Liver (tissue), 9 donors: ENCODE data around the gene PARD3B. TPM values are rescaled to one million over a fixed set of nuclear protein-coding genes. Genes with fewer than 3 reads are reported as not detected.

Experiments used
- DNase-seq: peaks from one replicate; pipeline ENCODE4 v3.0.0-alpha.2; 2017; ENCODE audit warnings: low spot score
- H3K27ac ChIP-seq, 2 donors: one replicate each; pipeline ENCODE4 v1.7.0; 2013; ENCODE audit warnings: inconsistent platforms in 2 of 2, low read length in 2 of 2, control low read depth in 1 of 2, low read depth in 1 of 2, mild to moderate bottlenecking in 1 of 2
- H3K27me3 ChIP-seq, 4 donors: one replicate each; pipeline versions ENCODE4 v1.6.1 to v1.7.0; 2013; ENCODE audit warnings: low read length in 3 of 4, inconsistent platforms in 1 of 4, mild to moderate bottlenecking in 1 of 4, moderate library complexity in 1 of 4; ENCODE audit not compliant: control insufficient read depth in 4 of 4, insufficient read depth in 4 of 4
- H3K36me3 ChIP-seq, 4 donors: one replicate each; pipeline versions ENCODE4 v1.6.1 to v1.7.0; 2013; ENCODE audit warnings: low read length in 3 of 4, mild to moderate bottlenecking in 3 of 4, low read depth in 1 of 4, moderate library complexity in 1 of 4; ENCODE audit not compliant: control insufficient read depth in 4 of 4, insufficient read depth in 3 of 4
- H3K4me1 ChIP-seq, 4 donors: one replicate each; pipeline versions ENCODE4 v1.6.1 to v1.7.0; 2013; ENCODE audit warnings: low read length in 3 of 4, mild to moderate bottlenecking in 3 of 4, moderate library complexity in 1 of 4; ENCODE audit not compliant: control insufficient read depth in 4 of 4, insufficient read depth in 4 of 4
- H3K4me3 ChIP-seq, 3 donors: one replicate each; pipeline versions ENCODE4 v1.6.1 to v1.7.0; 2013; ENCODE audit warnings: low read length in 3 of 3, control low read depth in 1 of 3, low read depth in 1 of 3, mild to moderate bottlenecking in 1 of 3
- H3K9ac ChIP-seq, 2 donors: one replicate each; pipeline ENCODE4 v1.7.0; 2013; ENCODE audit warnings: low read length in 2 of 2, mild to moderate bottlenecking in 2 of 2, moderate library complexity in 2 of 2, control low read depth in 1 of 2, low read depth in 1 of 2
- H3K9me3 ChIP-seq, 4 donors: one replicate each; pipeline versions ENCODE4 v1.6.1 to v1.7.0; 2013; ENCODE audit warnings: low read length in 3 of 4; ENCODE audit not compliant: control insufficient read depth in 4 of 4
- ATF3 ChIP-seq: IDR thresholded peaks from 2 replicates; pipeline ENCODE4 v1.6.1; 2016; ENCODE audit warnings: antibody characterized with exemption
- CTCF ChIP-seq: fragments of 150-350 bp; IDR thresholded peaks from 2 replicates; pipeline ENCODE4 v1.5.1; 2017; ENCODE audit warnings: improper control_type of control experiment, low read depth, low read length; ENCODE audit not compliant: missing input control
- EGR1 ChIP-seq, 2 donors: IDR thresholded peaks; 2 replicates each; pipeline ENCODE4 v1.6.1; 2016 to 2018; ENCODE audit warnings: antibody characterized with exemption in 2 of 2, low read depth in 2 of 2
- FOXA1 ChIP-seq: IDR thresholded peaks from 2 replicates; pipeline ENCODE4 v1.6.1; 2016; ENCODE audit warnings: antibody characterized with exemption
- FOXA2 ChIP-seq: IDR thresholded peaks from 2 replicates; pipeline ENCODE4 v1.6.1; 2016; ENCODE audit warnings: antibody characterized with exemption
- GABPA ChIP-seq, 2 donors: IDR thresholded peaks in 1 of 2; conservative IDR thresholded peaks in 1 of 2; 2 replicates each; pipeline ENCODE4 v1.6.1; 2016; ENCODE audit warnings: antibody characterized with exemption in 2 of 2, mild to moderate bottlenecking in 1 of 2, moderate library complexity in 1 of 2
- HNF4A ChIP-seq, 2 donors: conservative IDR thresholded peaks; 2 replicates each; pipeline ENCODE4 v1.6.1; 2016; ENCODE audit warnings: antibody characterized with exemption in 2 of 2, mild to moderate bottlenecking in 2 of 2
- HNF4G ChIP-seq: IDR thresholded peaks from 2 replicates; pipeline ENCODE4 v1.6.1; 2016; ENCODE audit warnings: antibody characterized with exemption
- JUND ChIP-seq, 2 donors: IDR thresholded peaks; 2 replicates each; pipeline ENCODE4 v1.6.1; 2016; ENCODE audit warnings: antibody characterized with exemption in 2 of 2
- MAX ChIP-seq: IDR thresholded peaks from 2 replicates; pipeline ENCODE4 v1.6.1; 2016; ENCODE audit warnings: antibody characterized with exemption
- NR2F2 ChIP-seq: IDR thresholded peaks from 2 replicates; pipeline ENCODE4 v1.6.1; 2016; ENCODE audit warnings: antibody characterized with exemption
- RAD21 ChIP-seq, 2 donors: IDR thresholded peaks; 2 replicates each; pipeline ENCODE4 v1.6.1; 2016; ENCODE audit warnings: antibody characterized with exemption in 2 of 2, mild to moderate bottlenecking in 2 of 2
- REST ChIP-seq: IDR thresholded peaks from 2 replicates; pipeline ENCODE4 v1.6.1; 2016; ENCODE audit warnings: antibody characterized with exemption, mild to moderate bottlenecking
- RXRA ChIP-seq, 2 donors: IDR thresholded peaks; 2 replicates each; pipeline ENCODE4 v1.6.1; 2017 to 2018; ENCODE audit warnings: antibody characterized with exemption in 2 of 2, mild to moderate bottlenecking in 1 of 2
- SP1 ChIP-seq: IDR thresholded peaks from 2 replicates; pipeline ENCODE4 v1.6.1; 2018; ENCODE audit warnings: antibody characterized with exemption, mild to moderate bottlenecking
- TAF1 ChIP-seq: conservative IDR thresholded peaks from 2 replicates; pipeline ENCODE4 v1.6.1; 2016; ENCODE audit warnings: antibody characterized with exemption, mild to moderate bottlenecking
- YY1 ChIP-seq: IDR thresholded peaks from 2 replicates; pipeline ENCODE4 v1.6.1; 2016; ENCODE audit warnings: antibody characterized with exemption, mild to moderate bottlenecking
- ZBTB33 ChIP-seq: IDR thresholded peaks from 2 replicates; pipeline ENCODE4 v1.6.1; 2016; ENCODE audit warnings: antibody characterized with exemption
- WGBS: extraction: QIAGEN DNeasy Blood & Tissue Kit; methylation state at CpG from one replicate; pipeline ENCODE4 v1.1.7; 2013; 5-methylcytosine and 5-hydroxymethylcytosine counted together
- polyA plus RNA-seq, 2 donors: library from polyadenylated mRNA; stranded (reverse) in 1 of 2; unstranded in 1 of 2; fragments of 200-250 nt in 1 of 2; fragments of >200 nt in 1 of 2; fragmentation: Nextera tagmentation in 1 of 2; extraction: Ambion mirVana in 1 of 2; gene quantifications; one replicate each; pipeline versions ENCODE4 v1.2.1 to v1.2.3, GENCODE V29; 2013 to 2015
- total RNA-seq, 2 donors: library from RNA; depleted of rRNA; stranded (reverse); fragments of >200 nt; gene quantifications; one replicate each; pipeline ENCODE4 v1.2.3, GENCODE V29; 2014
- donor health status: healthy.
- donor health status: healthy.
- donor health status: healthy.
- donor health status: healthy.
- donor health status: healthy.

PARD3B gene
- total and polyA plus RNA-seq, 4 donors: 1.1 to 10.3 (median 3.7) TPM

- H3K27ac ChIP-seq: no peak overlapping the region
- no peaks in the 10 kb centered on the region for H3K9me3 ChIP-seq
- no peaks in the 10 kb centered on the region for H3K27me3 ChIP-seq
- 97% methylated on average over 2 of the region's 2 CpGs for WGBS
- peaks cover 0 to 22% (median 18%) of the 10 kb centered on the region in 4 donors for H3K4me1 ChIP-seq
- H3K9ac ChIP-seq: no peak overlapping the region
- DNase-seq: no peak
- TF ChIP-seq MAX: no peak
- TF ChIP-seq RXRA (IDR thresholded peaks at IDR 0.05): no peak
- no peak for TF ChIP-seq HNF4G
- no peak for TF ChIP-seq EGR1 (IDR thresholded peaks at IDR 0.05; ENCODE audit: low read depth in 2 of 2)
- no peak overlapping the region for H3K4me3 ChIP-seq
- H3K36me3 ChIP-seq: no peaks in the 10 kb centered on the region
Observed at GRCh38 chr2:205033431-205033830, 488.2 kb downstream of the PARD3B start.

- no peak for TF ChIP-seq YY1
- no peak for TF ChIP-seq RAD21 (IDR thresholded peaks at IDR 0.05)
- TF ChIP-seq CTCF: no peak
- TF ChIP-seq RXRA (IDR thresholded peaks at IDR 0.05): no peak
- no peak for TF ChIP-seq FOXA1
- no peak for TF ChIP-seq EGR1 (IDR thresholded peaks at IDR 0.05; ENCODE audit: low read depth in 2 of 2)
- TF ChIP-seq MAX: no peak
- no peak for TF ChIP-seq ATF3
- TF ChIP-seq ZBTB33: no peak
- no peak for TF ChIP-seq TAF1
- no peak for TF ChIP-seq FOXA2
- no peak for TF ChIP-seq JUND (IDR thresholded peaks at IDR 0.05)
- TF ChIP-seq SP1: no peak
- Histone ChIP-seq H3K36me3 (no peaks in the 10 kb centered on the region), H3K27ac (no peak overlapping the region), H3K9me3 (no peaks in the 10 kb centered on the region), H3K9ac (no peak overlapping the region), H3K27me3 (no peaks in the 10 kb centered on the region), H3K4me1 (peaks cover 0 to 22% (median 18%) of the 10 kb centered on the region in 4 donors), H3K4me3 (no peak overlapping the region)
- no peak for DNase-seq
- WGBS: 51% methylated on average over 4 of the region's 4 CpGs
Observed at GRCh38 chr2:205034034-205034433, 488.8 kb downstream of the PARD3B start.

GRCh38 chr2:205040323-205040722, 495.0 kb downstream of the PARD3B start:
- no peaks in the 10 kb centered on the region for H3K27me3 ChIP-seq
- H3K9ac ChIP-seq: no peak overlapping the region
- no peaks in the 10 kb centered on the region for H3K36me3 ChIP-seq
- no peaks in the 10 kb centered on the region for H3K9me3 ChIP-seq
- no peak overlapping the region for H3K27ac ChIP-seq
- H3K4me1 ChIP-seq: peaks cover 0 to 12% (median 4%) of the 10 kb centered on the region in 4 donors
- no peak overlapping the region for H3K4me3 ChIP-seq
- DNase-seq: no peak
- 92% methylated on average over 1 of the region's 1 CpG for WGBS
- TF ChIP-seq HNF4G (no peak), REST (no peak), RXRA (IDR thresholded peaks at IDR 0.05) (no peak), MAX (no peak), RAD21 (IDR thresholded peaks at IDR 0.05) (no peak), EGR1 (IDR thresholded peaks at IDR 0.05; ENCODE audit: low read depth in 2 of 2) (no peak), GABPA (IDR thresholded peaks at IDR 0.05 in 1 of 2, conservative IDR thresholded peaks at IDR 0.05 in 1 of 2) (no peak), HNF4A (conservative IDR thresholded peaks at IDR 0.05) (no peak), YY1 (no peak), TAF1 (no peak), NR2F2 (no peak), ATF3 (no peak)
